ENCODE results near the gene MCF2. TPM values are rescaled to one million over a fixed set of nuclear protein-coding genes. Genes with fewer than 3 reads are reported as not detected.

MCF2 gene
- total RNA-seq, 2 donors from 2014 or later: 1.1 TPM; not detected in 1

DNA sequence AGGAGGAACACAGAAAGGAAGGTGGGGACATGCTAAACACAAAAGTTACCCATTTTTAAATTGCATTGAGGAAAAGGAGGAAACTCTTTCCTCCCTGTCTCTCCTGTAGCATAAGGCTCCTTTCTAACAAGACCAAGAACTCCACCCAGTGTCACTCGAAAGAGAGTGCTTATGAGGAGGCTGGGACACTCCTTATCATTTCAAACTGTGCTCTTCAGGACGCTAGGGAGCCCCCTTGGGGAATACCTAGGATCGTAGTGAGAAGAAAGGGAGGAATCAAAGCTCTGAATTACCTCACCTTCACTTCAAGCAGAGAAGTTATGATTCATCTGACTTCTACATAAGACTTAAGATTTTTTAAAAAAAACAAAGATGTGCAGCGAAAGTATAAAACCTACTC is 111.9 kb downstream of the MCF2 start:
- TF ChIP-seq, protein P1, sequence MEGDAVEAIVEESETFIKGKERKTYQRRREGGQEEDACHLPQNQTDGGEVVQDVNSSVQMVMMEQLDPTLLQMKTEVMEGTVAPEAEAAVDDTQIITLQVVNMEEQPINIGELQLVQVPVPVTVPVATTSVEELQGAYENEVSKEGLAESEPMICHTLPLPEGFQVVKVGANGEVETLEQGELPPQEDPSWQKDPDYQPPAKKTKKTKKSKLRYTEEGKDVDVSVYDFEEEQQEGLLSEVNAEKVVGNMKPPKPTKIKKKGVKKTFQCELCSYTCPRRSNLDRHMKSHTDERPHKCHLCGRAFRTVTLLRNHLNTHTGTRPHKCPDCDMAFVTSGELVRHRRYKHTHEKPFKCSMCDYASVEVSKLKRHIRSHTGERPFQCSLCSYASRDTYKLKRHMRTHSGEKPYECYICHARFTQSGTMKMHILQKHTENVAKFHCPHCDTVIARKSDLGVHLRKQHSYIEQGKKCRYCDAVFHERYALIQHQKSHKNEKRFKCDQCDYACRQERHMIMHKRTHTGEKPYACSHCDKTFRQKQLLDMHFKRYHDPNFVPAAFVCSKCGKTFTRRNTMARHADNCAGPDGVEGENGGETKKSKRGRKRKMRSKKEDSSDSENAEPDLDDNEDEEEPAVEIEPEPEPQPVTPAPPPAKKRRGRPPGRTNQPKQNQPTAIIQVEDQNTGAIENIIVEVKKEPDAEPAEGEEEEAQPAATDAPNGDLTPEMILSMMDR (IDR thresholded peaks at IDR 0.05): no peak
- no peak overlapping the region for H3K27ac ChIP-seq
- H3K9me3 ChIP-seq: no peaks in the 10 kb centered on the region
- H3K36me3 ChIP-seq: no peaks in the 10 kb centered on the region
- H3K4me1 ChIP-seq: no peaks in the 10 kb centered on the region
- H3K4me3 ChIP-seq: no peak overlapping the region
- no peak for DNase-seq (ENCODE audit: low spot score)
- H3K27me3 ChIP-seq: peaks cover 0 to 4% of the 10 kb centered on the region in 2 donors

DNA sequence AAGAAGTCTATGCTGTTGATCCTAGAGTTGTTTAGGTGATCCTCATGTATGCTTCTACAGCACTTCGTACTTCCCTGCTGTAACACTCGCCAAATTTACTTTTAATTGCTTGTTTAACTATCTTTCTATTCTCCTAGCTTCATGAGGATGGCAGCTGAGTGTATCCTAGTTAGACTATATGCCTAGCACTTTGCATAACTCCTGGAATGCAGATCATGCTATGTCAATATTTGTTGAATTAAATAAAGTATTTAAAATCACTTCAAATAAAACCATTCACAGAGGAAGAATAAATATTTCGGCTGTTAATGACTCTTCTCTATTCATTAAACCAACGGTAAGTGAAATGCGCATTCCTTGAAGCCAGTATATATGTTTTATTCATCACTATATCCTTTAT is 122.4 kb downstream of the MCF2 start:
- TF ChIP-seq, protein P1 (IDR thresholded peaks at IDR 0.05): no peak

DNA sequence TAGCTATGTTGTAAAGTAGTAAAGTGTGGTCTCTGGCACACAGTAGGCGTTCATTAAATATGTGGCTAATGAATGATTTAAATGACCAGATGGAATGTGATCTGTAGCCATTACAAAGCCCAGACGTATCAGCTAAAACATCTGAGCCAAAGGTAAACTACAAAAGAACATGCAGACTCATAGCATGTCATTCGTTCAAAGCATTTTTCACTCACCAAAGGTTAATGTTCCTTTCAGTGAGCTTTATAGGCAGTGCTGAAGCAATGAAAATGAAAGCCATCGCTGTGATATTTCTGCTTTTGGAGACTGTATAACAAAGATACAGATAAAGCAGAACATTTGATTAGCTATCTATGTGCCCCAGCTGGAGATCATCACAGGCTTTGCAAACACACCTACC is 126.9 kb downstream of the MCF2 start:
- H3K27me3 ChIP-seq: no peaks in the 10 kb centered on the region
- H3K4me1 ChIP-seq: no peaks in the 10 kb centered on the region
- H3K9me3 ChIP-seq: no peaks in the 10 kb centered on the region
- no peaks in the 10 kb centered on the region for H3K36me3 ChIP-seq
- no peak overlapping the region for H3K4me3 ChIP-seq
- no peak overlapping the region for H3K27ac ChIP-seq
- TF ChIP-seq, protein P1 (IDR thresholded peaks at IDR 0.05): no peak
- DNase-seq (ENCODE audit: low spot score): no peak

More for the DNA sequence above, 122.4 kb downstream of the MCF2 start:
- Histone ChIP-seq H3K4me1 (no peaks in the 10 kb centered on the region), H3K27me3 (no peaks in the 10 kb centered on the region), H3K27ac (no peak overlapping the region), H3K36me3 (no peaks in the 10 kb centered on the region), H3K4me3 (no peak overlapping the region), H3K9me3 (no peaks in the 10 kb centered on the region)
- DNase-seq (ENCODE audit: low spot score): no peak

DNA sequence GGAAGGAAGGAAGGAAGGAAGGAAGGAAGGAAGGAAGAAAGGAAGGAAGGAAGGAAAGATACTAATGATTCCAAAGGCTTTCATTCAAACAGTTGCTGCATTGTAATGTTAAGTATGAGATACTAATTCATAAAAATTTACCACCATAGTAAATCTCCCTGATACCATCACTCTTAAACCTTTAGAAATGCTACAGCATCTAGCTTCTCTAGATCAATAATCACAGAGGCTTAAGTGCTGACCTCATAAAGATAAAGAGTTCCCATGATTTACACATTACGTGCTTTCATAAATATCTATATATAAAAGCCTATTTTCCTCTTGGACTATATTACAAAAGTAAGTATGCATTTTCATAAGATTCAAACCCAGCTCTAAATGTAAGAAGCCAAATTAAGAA is 141.0 kb downstream of the MCF2 start:
- Histone ChIP-seq H3K27ac (no peak overlapping the region), H3K9me3 (no peaks in the 10 kb centered on the region), H3K27me3 (no peaks in the 10 kb centered on the region), H3K4me3 (no peak overlapping the region), H3K4me1 (no peaks in the 10 kb centered on the region), H3K36me3 (no peaks in the 10 kb centered on the region)
- TF ChIP-seq, protein P1 (IDR thresholded peaks at IDR 0.05): no peak
- DNase-seq (ENCODE audit: low spot score): no peak

DNA sequence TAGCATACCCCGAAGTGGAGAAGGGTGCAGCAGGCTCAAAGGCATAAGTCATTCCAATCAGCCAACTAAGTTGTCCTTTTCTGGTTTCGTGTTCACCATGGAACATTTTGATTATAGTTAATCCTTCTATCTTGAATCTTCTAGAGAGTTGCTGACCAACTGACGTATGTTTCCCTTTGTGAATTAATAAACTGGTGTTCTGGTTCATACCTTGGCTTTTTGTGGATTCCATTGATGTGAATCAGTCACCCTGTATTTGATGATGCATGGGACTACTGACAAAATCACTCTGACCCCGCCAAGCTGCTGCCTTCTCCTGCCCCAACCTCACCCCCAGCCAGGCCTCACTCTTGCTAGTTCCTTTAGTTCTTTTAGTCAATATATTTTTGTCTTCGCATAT is 144.7 kb downstream of the MCF2 start:
- no peak overlapping the region for H3K27ac ChIP-seq
- TF ChIP-seq, protein P1 (IDR thresholded peaks at IDR 0.05): no peak
- H3K4me3 ChIP-seq: no peak overlapping the region
- no peak for DNase-seq (ENCODE audit: low spot score)
- no peaks in the 10 kb centered on the region for H3K4me1 ChIP-seq
- no peaks in the 10 kb centered on the region for H3K9me3 ChIP-seq
- H3K36me3 ChIP-seq: no peaks in the 10 kb centered on the region
- H3K27me3 ChIP-seq: no peaks in the 10 kb centered on the region

DNA sequence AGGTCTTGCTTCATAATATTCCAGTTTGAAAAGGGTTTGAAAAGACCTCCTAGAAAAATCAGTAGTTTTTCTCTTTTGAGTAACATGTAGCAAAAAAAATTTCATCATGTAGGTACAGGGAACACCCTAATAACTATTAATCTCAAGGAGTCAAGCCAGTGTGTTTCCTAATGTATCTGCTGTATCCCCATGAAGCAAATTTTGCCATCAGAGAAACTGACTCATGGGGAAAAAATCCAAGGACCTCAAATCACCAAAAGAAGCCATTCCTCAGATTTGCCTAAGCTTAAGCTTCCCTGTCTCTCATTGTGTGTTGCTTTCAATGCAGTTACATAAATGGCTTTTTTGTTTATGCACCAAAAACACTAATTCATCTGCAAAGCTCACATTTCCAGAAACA is 147.7 kb downstream of the MCF2 start:
- no peaks in the 10 kb centered on the region for H3K36me3 ChIP-seq
- H3K27me3 ChIP-seq: no peaks in the 10 kb centered on the region
- H3K4me3 ChIP-seq: no peak overlapping the region
- H3K4me1 ChIP-seq: no peaks in the 10 kb centered on the region
- DNase-seq (ENCODE audit: low spot score): no peak
- no peak overlapping the region for H3K27ac ChIP-seq
- TF ChIP-seq, protein P1 (IDR thresholded peaks at IDR 0.05): no peak
- H3K9me3 ChIP-seq: no peaks in the 10 kb centered on the region
